Adrenal gland (tissue), 12 donors: ENCODE data around the gene HOMER1. TPM values are rescaled to one million over a fixed set of nuclear protein-coding genes. Genes with fewer than 3 reads are reported as not detected.

Experiments
- DNase-seq, 7 donors: peaks; one replicate each; pipeline ENCODE4 v3.0.0-alpha.2; 2019 to 2020
- H3K27ac ChIP-seq, 5 donors: fragments of 200-600 bp; sonication (generic) in 4 of 5; 1 replicate in 3 of 5; 2 replicates in 2 of 5; pipeline versions ENCODE4 v1.5.1 to v1.8.0; 2016 to 2020; ENCODE audit warnings: mild to moderate bottlenecking in 1 of 5
- H3K27me3 ChIP-seq: fragments of 200-600 bp; 2 replicates; pipeline ENCODE4 v1.8.0; 2021
- H3K36me3 ChIP-seq, 2 donors: fragments of 200-600 bp; replicated peaks in 1 of 2; 1 replicate in 1 of 2; 2 replicates in 1 of 2; pipeline versions ENCODE4 v1.5.1 to v1.8.0; 2018 to 2022
- H3K4me1 ChIP-seq, 2 donors: fragments of 200-600 bp; replicated peaks in 1 of 2; 1 replicate in 1 of 2; 2 replicates in 1 of 2; pipeline versions ENCODE4 v1.5.1 to v1.8.0; 2018 to 2021
- H3K4me3 ChIP-seq, 4 donors: fragments of 200-600 bp; sonication (generic) in 3 of 4; one replicate each; pipeline ENCODE4 v1.5.1; 2016 to 2018
- H3K9me3 ChIP-seq, 3 donors: fragments of 200-600 bp; sonication (generic) in 1 of 3; replicated peaks in 1 of 3; 1 replicate in 2 of 3; 2 replicates in 1 of 3; pipeline versions ENCODE4 v1.5.1 to v1.8.0; 2016 to 2021
- POLR2A ChIP-seq, 2 donors: fragments of 450-650 bp; IDR thresholded peaks; one replicate each; pipeline ENCODE4 v1.6.1; 2017; ENCODE audit warnings: antibody characterized with exemption in 2 of 2, mild to moderate bottlenecking in 2 of 2, moderate library complexity in 1 of 2
- WGBS, 4 donors: extraction: QIAGEN DNeasy Blood & Tissue Kit in 2 of 4; methylation state at CpG; one replicate each; pipeline versions ENCODE4 v1.1.5 to v1.1.7; 2013 to 2017; 5-methylcytosine and 5-hydroxymethylcytosine counted together
- intact Hi-C, 2 donors: fragments of 100-400 bp; cut with DNase I; formaldehyde crosslinking; loops; one replicate each; pipeline versions ENCODE4 v1.14.1 to v1.15.0; 2022 to 2023
- polyA plus RNA-seq, 3 donors: library from polyadenylated mRNA; stranded (reverse); fragments of 200-250 nt in 2 of 3; fragments of 350-450 nt in 1 of 3; fragmentation: Illumina TruSeq in 1 of 3; extraction: RNeasy Lipid Tissue Mini Kit (QIAGEN cat#74804) in 1 of 3; gene quantifications; one replicate each; pipeline ENCODE4 v1.2.3, GENCODE V29; 2013 to 2014
- total RNA-seq, 9 donors: library from RNA; depleted of rRNA in 4 of 9; stranded (reverse); fragments of >200 nt in 4 of 9; fragments of 120-200 nt in 1 of 9; fragmentation: NEBNext Ultra II Directional in 1 of 9; extraction: Animal tissue kit (Norgen Biotek cat#: 25700) in 1 of 9; gene quantifications; one replicate each; pipeline versions ENCODE4 v1.1.0 to v1.2.4, GENCODE V29; 2013 to 2023
- TF ChIP-seq, protein P1 (sequence below), 6 experiments: fragments of 450-650 bp in 4 of 6; fragments of 200-600 bp in 2 of 6; sonication (generic) in 1 of 6; IDR thresholded peaks; 1 replicate in 5 of 6; 2 replicates in 1 of 6; pipeline versions ENCODE4 v1.5.1 to v1.8.0; 2016 to 2021; ENCODE audit warnings: antibody characterized with exemption in 6 of 6, mild to moderate bottlenecking in 2 of 6, moderate library complexity in 1 of 6
- donor health status: healthy with polysubstance abuse.
- donor health status: Bipolar disorder and iron deficiency.
- donor health status: DM: yes; HTN: yes; CAD: no.
- donor health status: DM: no; HTN: no; CAD: no.
- donor health status: DM: no; HTN: no; CAD: no.
- donor health status: DM: yes; HTN: yes; CAD: no.

Gene HOMER1
- total and polyA plus RNA-seq, 12 donors: 0.06 to 10.4 (median 0.78) TPM

DNA sequence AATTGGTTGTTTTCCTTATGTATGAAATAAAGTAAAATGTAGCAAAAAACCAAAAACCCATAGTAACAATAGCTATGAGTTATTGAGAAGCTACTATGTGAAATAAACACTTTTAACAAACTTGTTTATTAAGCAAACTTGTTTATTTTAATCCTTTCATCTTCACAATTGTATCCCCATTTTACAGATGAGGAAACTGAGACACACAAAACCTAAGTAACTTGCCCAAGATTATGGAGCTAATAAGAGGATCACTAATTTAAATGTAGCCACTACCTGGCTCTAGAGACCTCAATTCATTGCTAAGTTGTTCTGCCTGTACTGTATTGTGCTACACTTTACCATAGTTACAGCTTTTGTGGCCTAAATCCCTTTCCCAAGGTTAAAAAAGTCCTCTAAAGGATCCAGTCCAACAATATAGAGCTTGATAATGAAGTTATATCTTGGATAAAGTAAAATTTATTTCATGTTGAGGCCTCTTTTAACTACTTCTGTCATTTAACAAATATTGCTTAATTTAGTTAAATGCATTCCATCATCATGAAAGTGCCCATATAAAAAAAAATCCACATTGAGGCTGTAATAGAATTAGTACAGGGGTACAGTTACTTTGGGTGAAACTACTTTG is 22.1 kb downstream of the HOMER1 start:
- DNase-seq: no peak
- Histone ChIP-seq H3K27me3 (no peaks in the 10 kb centered on the region), H3K36me3 (no peaks in the 10 kb centered on the region), H3K4me3 (no peak overlapping the region), H3K4me1 (no peaks in the 10 kb centered on the region), H3K27ac (no peak overlapping the region), H3K9me3 (no peaks in the 10 kb centered on the region)
- TF ChIP-seq POLR2A (IDR thresholded peaks at IDR 0.05): no peak
- TF ChIP-seq, protein P1, sequence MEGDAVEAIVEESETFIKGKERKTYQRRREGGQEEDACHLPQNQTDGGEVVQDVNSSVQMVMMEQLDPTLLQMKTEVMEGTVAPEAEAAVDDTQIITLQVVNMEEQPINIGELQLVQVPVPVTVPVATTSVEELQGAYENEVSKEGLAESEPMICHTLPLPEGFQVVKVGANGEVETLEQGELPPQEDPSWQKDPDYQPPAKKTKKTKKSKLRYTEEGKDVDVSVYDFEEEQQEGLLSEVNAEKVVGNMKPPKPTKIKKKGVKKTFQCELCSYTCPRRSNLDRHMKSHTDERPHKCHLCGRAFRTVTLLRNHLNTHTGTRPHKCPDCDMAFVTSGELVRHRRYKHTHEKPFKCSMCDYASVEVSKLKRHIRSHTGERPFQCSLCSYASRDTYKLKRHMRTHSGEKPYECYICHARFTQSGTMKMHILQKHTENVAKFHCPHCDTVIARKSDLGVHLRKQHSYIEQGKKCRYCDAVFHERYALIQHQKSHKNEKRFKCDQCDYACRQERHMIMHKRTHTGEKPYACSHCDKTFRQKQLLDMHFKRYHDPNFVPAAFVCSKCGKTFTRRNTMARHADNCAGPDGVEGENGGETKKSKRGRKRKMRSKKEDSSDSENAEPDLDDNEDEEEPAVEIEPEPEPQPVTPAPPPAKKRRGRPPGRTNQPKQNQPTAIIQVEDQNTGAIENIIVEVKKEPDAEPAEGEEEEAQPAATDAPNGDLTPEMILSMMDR (IDR thresholded peaks at IDR 0.05): no peak
- intact Hi-C loops: no loop called here

DNA sequence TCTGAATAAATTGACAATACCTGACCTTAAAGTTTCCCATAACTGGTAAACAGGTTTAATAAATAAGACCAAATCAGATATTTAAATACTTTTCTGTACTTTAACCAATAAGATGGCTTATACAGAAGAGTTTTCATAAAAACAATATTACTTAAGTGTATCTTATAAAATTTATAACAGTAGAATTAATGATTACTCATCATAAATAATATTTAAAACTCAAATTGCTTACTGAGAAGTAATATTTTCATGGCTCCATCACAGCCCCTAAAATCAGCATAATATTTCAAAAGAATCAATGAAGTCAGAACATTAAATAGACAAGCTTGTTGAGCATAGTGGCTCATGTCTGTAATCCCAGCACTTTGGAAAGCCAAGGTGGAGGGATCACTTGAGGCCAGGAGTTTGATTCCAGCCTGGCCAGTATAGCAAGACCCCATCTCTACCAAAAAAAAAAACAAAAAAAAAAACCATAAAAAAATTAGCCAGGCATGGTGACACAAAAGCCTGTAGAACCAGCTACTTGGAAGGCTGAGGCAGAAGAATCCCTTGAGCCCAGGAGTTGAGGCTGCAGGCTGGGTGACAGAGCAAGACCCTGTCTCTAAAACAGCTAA is 23.5 kb downstream of the HOMER1 start:
- H3K27ac ChIP-seq: no peak overlapping the region
- H3K36me3 ChIP-seq: no peaks in the 10 kb centered on the region
- intact Hi-C loops: no loop called here
- no peak for TF ChIP-seq POLR2A (IDR thresholded peaks at IDR 0.05)
- TF ChIP-seq, protein P1 (IDR thresholded peaks at IDR 0.05): no peak
- H3K27me3 ChIP-seq: no peaks in the 10 kb centered on the region
- H3K4me3 ChIP-seq: no peak overlapping the region
- no peaks in the 10 kb centered on the region for H3K9me3 ChIP-seq
- DNase-seq: no peak
- H3K4me1 ChIP-seq: no peaks in the 10 kb centered on the region

DNA sequence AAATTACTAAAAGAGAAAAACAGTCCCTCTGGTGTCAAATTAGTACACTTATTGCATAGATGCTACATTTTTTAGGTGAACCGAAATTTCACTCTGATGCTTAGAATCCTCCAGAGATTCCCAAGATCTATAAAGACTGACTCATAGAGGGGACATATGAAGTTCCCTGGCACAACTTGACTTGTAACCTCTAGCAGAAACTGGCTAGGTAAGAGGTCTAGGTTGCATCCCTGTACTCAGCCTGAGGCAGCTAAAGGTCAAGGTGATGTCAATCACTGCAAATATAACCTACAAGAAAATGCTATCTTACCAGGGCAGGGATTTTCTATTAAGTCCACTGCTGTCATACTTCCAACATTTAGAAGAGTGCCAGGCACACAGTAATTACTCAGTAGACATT is 24.2 kb downstream of the HOMER1 start:
- Histone ChIP-seq H3K27ac (no peak overlapping the region), H3K4me1 (no peaks in the 10 kb centered on the region), H3K9me3 (no peaks in the 10 kb centered on the region), H3K36me3 (no peaks in the 10 kb centered on the region), H3K27me3 (no peaks in the 10 kb centered on the region), H3K4me3 (no peak overlapping the region)
- intact Hi-C loops: no loop called here
- DNase-seq: no peak
- 75 to 92% (median 90%) methylated on average over 1 of the region's 1 CpG for WGBS, 4 donors
- TF ChIP-seq, protein P1 (IDR thresholded peaks at IDR 0.05): no peak
- no peak for TF ChIP-seq POLR2A (IDR thresholded peaks at IDR 0.05)

DNA sequence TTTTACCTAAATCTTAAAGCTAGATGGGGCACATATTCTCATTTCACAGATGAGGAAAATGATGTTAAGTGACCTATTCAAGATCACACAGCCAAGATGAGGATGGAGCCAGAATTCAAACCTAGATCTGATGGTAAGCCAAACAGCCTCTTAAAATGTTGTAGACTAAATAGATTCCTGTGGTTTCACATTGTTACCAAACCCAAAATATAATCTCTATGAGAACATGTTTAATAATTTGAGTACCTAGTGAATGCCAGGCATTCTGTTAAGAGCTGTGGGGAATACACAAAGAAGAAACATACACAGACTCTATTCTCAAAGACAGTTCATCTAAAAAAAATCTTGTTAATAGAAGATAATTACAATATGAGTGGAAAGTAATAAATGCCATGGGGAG is 25.2 kb downstream of the HOMER1 start:
- no peak for DNase-seq
- Histone ChIP-seq H3K27me3 (no peaks in the 10 kb centered on the region), H3K4me1 (no peaks in the 10 kb centered on the region), H3K36me3 (no peaks in the 10 kb centered on the region), H3K27ac (no peak overlapping the region), H3K4me3 (no peak overlapping the region), H3K9me3 (no peaks in the 10 kb centered on the region)
- no peak for TF ChIP-seq POLR2A (IDR thresholded peaks at IDR 0.05)
- TF ChIP-seq, protein P1 (IDR thresholded peaks at IDR 0.05): no peak
- intact Hi-C loops: no loop called here
